ENCODE measurements around the gene CLNK. TPM values are rescaled to one million over a fixed set of nuclear protein-coding genes. Genes with fewer than 3 reads are reported as not detected.

CLNK gene
- total and polyA plus RNA-seq, 7 donors = 0.01 to 0.09 TPM; not detected in 5

GRCh38 chr4:10625131-10625530 is 59.4 kb downstream of the CLNK start:
- no peaks in the 10 kb centered on the region for H3K9me3 ChIP-seq
- TF ChIP-seq, protein P1, sequence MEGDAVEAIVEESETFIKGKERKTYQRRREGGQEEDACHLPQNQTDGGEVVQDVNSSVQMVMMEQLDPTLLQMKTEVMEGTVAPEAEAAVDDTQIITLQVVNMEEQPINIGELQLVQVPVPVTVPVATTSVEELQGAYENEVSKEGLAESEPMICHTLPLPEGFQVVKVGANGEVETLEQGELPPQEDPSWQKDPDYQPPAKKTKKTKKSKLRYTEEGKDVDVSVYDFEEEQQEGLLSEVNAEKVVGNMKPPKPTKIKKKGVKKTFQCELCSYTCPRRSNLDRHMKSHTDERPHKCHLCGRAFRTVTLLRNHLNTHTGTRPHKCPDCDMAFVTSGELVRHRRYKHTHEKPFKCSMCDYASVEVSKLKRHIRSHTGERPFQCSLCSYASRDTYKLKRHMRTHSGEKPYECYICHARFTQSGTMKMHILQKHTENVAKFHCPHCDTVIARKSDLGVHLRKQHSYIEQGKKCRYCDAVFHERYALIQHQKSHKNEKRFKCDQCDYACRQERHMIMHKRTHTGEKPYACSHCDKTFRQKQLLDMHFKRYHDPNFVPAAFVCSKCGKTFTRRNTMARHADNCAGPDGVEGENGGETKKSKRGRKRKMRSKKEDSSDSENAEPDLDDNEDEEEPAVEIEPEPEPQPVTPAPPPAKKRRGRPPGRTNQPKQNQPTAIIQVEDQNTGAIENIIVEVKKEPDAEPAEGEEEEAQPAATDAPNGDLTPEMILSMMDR (IDR thresholded peaks at IDR 0.05) = no peak
- no peaks in the 10 kb centered on the region for H3K36me3 ChIP-seq (ENCODE audit: insufficient read depth in 1 of 2, low read depth in 1 of 2)
- H3K4me1 ChIP-seq = no peaks in the 10 kb centered on the region
- no peak overlapping the region for H3K27ac ChIP-seq
- DNase-seq (no peak), ATAC-seq (no peak)
- H3K4me3 ChIP-seq = no peak overlapping the region
- peaks cover 0 to 4% (median 2%) of the 10 kb centered on the region in 3 donors for H3K27me3 ChIP-seq (ENCODE audit: insufficient read depth in 3 of 3, low read length in 2 of 3)
- WGBS, 3 donors = 18 to 24% (median 22%) methylated on average over 5 of the region's 5 CpGs
- intact Hi-C loops (cut with DNase I) = no loop called here

DNA sequence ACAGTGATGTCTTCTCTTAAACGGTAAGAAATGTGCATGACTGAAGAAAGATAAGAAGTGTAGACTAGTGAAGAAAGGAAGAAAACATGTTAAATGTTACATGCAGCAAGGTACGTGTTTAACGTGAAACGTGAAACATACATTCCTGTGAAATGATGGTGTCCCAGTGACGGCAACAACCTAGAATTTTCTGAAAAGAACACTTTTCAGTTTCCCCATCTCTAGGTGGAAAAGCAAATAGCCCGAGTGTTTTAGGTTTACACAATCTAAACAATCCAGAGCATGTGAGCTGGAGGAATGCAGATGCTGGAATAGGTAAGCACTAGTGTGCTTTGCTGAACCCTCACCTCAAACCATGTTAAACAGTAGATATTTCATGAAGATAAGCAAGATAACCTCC is 60.7 kb downstream of the CLNK start:
- DNase-seq (no peak), ATAC-seq (no peak)
- H3K4me3 ChIP-seq = no peak overlapping the region
- H3K4me1 ChIP-seq = no peaks in the 10 kb centered on the region
- no peak overlapping the region for H3K27ac ChIP-seq
- peaks cover 0 to 4% (median 2%) of the 10 kb centered on the region in 3 donors for H3K27me3 ChIP-seq (ENCODE audit: insufficient read depth in 3 of 3, low read length in 2 of 3)
- TF ChIP-seq, protein P1 (IDR thresholded peaks at IDR 0.05) = no peak
- no peaks in the 10 kb centered on the region for H3K36me3 ChIP-seq (ENCODE audit: insufficient read depth in 1 of 2, low read depth in 1 of 2)
- 80 to 88% (median 83%) methylated on average over 6 of the region's 6 CpGs for WGBS, 3 donors
- H3K9me3 ChIP-seq = no peaks in the 10 kb centered on the region
- intact Hi-C loops (cut with DNase I) = no loop called here

- ATAC-seq = no peak
- H3K4me1 ChIP-seq = no peaks in the 10 kb centered on the region
- no peak overlapping the region for H3K27ac ChIP-seq
- DNase-seq = no peak
- intact Hi-C loops (cut with DNase I) = no loop called here
- WGBS, 3 donors = 41 to 68% (median 61%) methylated on average over 4 of the region's 4 CpGs
- no peaks in the 10 kb centered on the region for H3K9me3 ChIP-seq
- TF ChIP-seq, protein P1 (IDR thresholded peaks at IDR 0.05) = no peak
- no peaks in the 10 kb centered on the region for H3K36me3 ChIP-seq (ENCODE audit: insufficient read depth in 1 of 2, low read depth in 1 of 2)
- no peak overlapping the region for H3K4me3 ChIP-seq
- peaks cover 0 to 4% (median 2%) of the 10 kb centered on the region in 3 donors for H3K27me3 ChIP-seq (ENCODE audit: insufficient read depth in 3 of 3, low read length in 2 of 3)
Observed at GRCh38 chr4:10623241-10623640, 61.3 kb downstream of the CLNK start.

DNA sequence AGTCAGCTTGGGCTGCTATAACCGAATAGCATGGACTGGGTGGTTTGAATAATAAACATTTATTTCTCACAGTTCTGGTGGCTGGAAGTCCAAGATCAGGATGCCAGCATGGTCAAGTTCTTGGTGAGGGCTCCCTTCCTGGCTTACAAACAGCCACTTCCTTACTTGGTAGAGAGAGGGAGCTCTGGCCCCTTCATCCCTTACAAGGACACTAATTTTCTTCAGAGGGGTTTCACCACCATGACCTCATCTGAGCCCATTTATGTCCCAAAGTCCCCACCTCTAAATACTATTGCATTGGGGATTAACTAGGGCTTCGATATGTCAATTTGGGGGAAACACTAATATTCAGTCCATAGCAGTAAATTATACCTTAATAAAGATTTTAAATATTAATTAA is 61.8 kb downstream of the CLNK start:
- DNase-seq (no peak), ATAC-seq (no peak)
- intact Hi-C loops (cut with DNase I) = no loop called here
- Histone ChIP-seq H3K9me3 (no peaks in the 10 kb centered on the region), H3K27me3 (ENCODE audit: insufficient read depth in 3 of 3, low read length in 2 of 3) (peaks cover 0 to 4% (median 1%) of the 10 kb centered on the region in 3 donors), H3K4me3 (no peak overlapping the region), H3K4me1 (no peaks in the 10 kb centered on the region), H3K36me3 (ENCODE audit: insufficient read depth in 1 of 2, low read depth in 1 of 2) (no peaks in the 10 kb centered on the region), H3K27ac (no peak overlapping the region)
- 67 to 83% (median 76%) methylated on average over 2 of the region's 2 CpGs for WGBS, 3 donors
- TF ChIP-seq, protein P1 (IDR thresholded peaks at IDR 0.05) = no peak

- H3K36me3 ChIP-seq (ENCODE audit: insufficient read depth in 1 of 2, low read depth in 1 of 2) = no peaks in the 10 kb centered on the region
- TF ChIP-seq, protein P1 (IDR thresholded peaks at IDR 0.05) = no peak
- DNase-seq (no peak), ATAC-seq (no peak)
- intact Hi-C loops (cut with DNase I) = no loop called here
- peaks cover 0 to 4% (median 0%) of the 10 kb centered on the region in 3 donors for H3K27me3 ChIP-seq (ENCODE audit: insufficient read depth in 3 of 3, low read length in 2 of 3)
- H3K27ac ChIP-seq = no peak overlapping the region
- no peak overlapping the region for H3K4me3 ChIP-seq
- no peaks in the 10 kb centered on the region for H3K9me3 ChIP-seq
- H3K4me1 ChIP-seq = no peaks in the 10 kb centered on the region
- WGBS, 3 donors = 65 to 74% (median 72%) methylated on average over 13 of the region's 13 CpGs
Observed at GRCh38 chr4:10620935-10621488, 63.6 kb downstream of the CLNK start.

All from psoas muscle (tissue), 8 donors.